Measurements from ENCODE around the gene CLBA1. TPM values are rescaled to one million over a fixed set of nuclear protein-coding genes. Genes with fewer than 3 reads are reported as not detected.

The CLBA1 gene
- total and polyA plus RNA-seq, 9 of the 15 experiments (the other 6 are each of a cell fraction or from before 2014, with no cell fraction given) = 0.04 to 3.9 (median 2.6) TPM

DNA sequence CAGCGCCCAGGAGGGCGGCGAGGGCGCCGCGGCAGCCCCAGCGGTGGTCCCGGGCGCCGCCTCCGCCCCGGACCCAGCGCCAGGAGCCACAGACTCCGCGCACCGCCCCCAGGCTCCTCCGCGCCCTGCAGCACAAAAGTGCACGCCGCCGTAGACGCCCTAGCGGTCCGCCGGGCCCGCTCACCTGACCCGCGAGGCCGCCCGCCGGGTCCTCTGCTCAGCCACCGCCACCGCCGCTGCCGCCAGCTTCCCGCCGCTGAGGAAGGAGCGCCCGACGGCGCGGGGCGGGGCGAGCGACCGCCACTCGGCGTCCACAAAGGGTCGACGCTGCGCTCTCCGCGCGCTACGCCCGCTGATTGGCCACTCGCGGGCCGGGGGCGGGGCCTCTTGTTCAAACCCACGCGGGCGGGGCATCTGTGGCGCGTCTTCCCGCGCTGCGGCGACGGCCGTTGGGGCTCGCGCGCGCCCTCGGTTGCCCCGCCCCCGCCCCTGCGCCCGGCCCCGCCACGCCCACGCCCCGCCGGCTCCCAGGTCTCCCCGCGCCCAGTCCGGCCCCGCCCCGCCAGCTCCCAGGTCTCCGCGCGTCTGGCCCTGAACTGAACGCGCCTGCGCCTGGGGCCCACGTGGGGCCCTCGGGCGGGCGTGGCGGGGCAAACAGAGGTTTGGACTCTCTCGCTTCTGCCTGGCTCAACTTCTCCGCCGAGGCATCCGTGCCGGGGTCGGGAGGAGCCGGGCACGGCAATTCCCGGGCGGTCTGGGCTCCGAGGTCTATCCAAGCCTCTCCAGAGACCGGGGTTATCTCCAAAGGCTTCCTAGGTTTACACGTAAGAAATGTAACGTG, 35.4 kb downstream of the CLBA1 start, which contains the start of gene CDCA4 (continued):
- TF ChIP-seq, protein P1, sequence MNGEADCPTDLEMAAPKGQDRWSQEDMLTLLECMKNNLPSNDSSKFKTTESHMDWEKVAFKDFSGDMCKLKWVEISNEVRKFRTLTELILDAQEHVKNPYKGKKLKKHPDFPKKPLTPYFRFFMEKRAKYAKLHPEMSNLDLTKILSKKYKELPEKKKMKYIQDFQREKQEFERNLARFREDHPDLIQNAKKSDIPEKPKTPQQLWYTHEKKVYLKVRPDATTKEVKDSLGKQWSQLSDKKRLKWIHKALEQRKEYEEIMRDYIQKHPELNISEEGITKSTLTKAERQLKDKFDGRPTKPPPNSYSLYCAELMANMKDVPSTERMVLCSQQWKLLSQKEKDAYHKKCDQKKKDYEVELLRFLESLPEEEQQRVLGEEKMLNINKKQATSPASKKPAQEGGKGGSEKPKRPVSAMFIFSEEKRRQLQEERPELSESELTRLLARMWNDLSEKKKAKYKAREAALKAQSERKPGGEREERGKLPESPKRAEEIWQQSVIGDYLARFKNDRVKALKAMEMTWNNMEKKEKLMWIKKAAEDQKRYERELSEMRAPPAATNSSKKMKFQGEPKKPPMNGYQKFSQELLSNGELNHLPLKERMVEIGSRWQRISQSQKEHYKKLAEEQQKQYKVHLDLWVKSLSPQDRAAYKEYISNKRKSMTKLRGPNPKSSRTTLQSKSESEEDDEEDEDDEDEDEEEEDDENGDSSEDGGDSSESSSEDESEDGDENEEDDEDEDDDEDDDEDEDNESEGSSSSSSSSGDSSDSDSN (IDR thresholded peaks at IDR 0.05; ENCODE audit: borderline replicate concordance in 1 of 2, low read depth in 2 of 2, low read length in 2 of 2) = 0 out of 4 replicates have a peak, but pooled peaks of 1 of the 2 experiments have one; percentile 7
- TF ChIP-seq, protein P2, sequence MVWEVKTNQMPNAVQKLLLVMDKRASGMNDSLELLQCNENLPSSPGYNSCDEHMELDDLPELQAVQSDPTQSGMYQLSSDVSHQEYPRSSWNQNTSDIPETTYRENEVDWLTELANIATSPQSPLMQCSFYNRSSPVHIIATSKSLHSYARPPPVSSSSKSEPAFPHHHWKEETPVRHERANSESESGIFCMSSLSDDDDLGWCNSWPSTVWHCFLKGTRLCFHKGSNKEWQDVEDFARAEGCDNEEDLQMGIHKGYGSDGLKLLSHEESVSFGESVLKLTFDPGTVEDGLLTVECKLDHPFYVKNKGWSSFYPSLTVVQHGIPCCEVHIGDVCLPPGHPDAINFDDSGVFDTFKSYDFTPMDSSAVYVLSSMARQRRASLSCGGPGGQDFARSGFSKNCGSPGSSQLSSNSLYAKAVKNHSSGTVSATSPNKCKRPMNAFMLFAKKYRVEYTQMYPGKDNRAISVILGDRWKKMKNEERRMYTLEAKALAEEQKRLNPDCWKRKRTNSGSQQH (CRISPR knock-in tag; IDR thresholded peaks at IDR 0.05) = no peak
- TF ChIP-seq MTA3 (IDR thresholded peaks at IDR 0.05; ENCODE audit: borderline replicate concordance) (no peak), NCOR1 (IDR thresholded peaks at IDR 0.05) (no peak), FOXP1 (CRISPR knock-in tag; IDR thresholded peaks at IDR 0.05) (no peak), MEF2D (tag; conservative IDR thresholded peaks at IDR 0.05; ENCODE audit: low read depth) (no peak), RAD21 (CRISPR knock-in tag; conservative IDR thresholded peaks at IDR 0.05 in 1 of 2, IDR thresholded peaks at IDR 0.05 in 1 of 2) (no peak), THRAP3 (IDR thresholded peaks at IDR 0.05; ENCODE audit: borderline replicate concordance) (no peak), U2AF2 (optimal IDR thresholded peaks at IDR 0.05; ENCODE audit: low read depth, low read length) (no peak), BRF1 (IDR thresholded peaks at IDR 0.05; ENCODE audit: borderline replicate concordance, extremely low read depth, insufficient read length) (no peak), ESRRB (CRISPR knock-in tag; IDR thresholded peaks at IDR 0.05; ENCODE audit: borderline replicate concordance) (no peak), FOXM1 (IDR thresholded peaks at IDR 0.05; ENCODE audit: low read depth) (no peak), FOXM1 (CRISPR knock-in tag; IDR thresholded peaks at IDR 0.05; ENCODE audit: low read depth) (no peak; the same call in 1 of the 2 replicates), FOXJ2 (tag; IDR thresholded peaks at IDR 0.05) (no peak), PHF8 (IDR thresholded peaks at IDR 0.05; ENCODE audit: borderline replicate concordance, low read length) (peak; percentile 79; the same call in 1 of the 2 replicates), TCF3 (CRISPR knock-in tag; IDR thresholded peaks at IDR 0.05) (no peak), PRPF4 (IDR thresholded peaks at IDR 0.05; ENCODE audit: insufficient read depth, low read depth, low read length, poor library complexity, severe bottlenecking) (no peak), GATA2 (CRISPR knock-in tag; IDR thresholded peaks at IDR 0.05) (no peak)
- TF ChIP-seq, protein P3, sequence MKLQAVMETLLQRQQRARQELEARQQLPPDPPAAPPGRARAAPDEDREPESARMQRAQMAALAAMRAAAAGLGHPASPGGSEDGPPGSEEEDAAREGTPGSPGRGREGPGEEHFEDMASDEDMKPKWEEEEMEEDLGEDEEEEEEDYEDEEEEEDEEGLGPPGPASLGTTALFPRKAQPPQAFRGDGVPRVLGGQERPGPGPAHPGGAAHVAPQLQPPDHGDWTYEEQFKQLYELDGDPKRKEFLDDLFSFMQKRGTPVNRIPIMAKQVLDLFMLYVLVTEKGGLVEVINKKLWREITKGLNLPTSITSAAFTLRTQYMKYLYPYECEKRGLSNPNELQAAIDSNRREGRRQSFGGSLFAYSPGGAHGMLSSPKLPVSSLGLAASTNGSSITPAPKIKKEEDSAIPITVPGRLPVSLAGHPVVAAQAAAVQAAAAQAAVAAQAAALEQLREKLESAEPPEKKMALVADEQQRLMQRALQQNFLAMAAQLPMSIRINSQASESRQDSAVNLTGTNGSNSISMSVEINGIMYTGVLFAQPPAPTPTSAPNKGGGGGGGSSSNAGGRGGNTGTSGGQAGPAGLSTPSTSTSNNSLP (IDR thresholded peaks at IDR 0.05; ENCODE audit: borderline replicate concordance, low read depth, low read length) = no peak

All from K562 (cell line).